ENCODE data around the gene SLC13A1.

GRCh38 chr7:123114288-123114687, 85.5 kb downstream of the SLC13A1 start:
- TF ChIP-seq POLR2AphosphoS5 (IDR thresholded peaks at IDR 0.05; ENCODE audit: low read depth, low read length) (no peak), PAX5 (IDR thresholded peaks at IDR 0.05; ENCODE audit: insufficient read depth, low read length, severe bottlenecking) (no peak)
